ENCODE measurements around the gene EMD. TPM values are rescaled to one million over a fixed set of nuclear protein-coding genes. Genes with fewer than 3 reads are reported as not detected.
"Not testable (repeated sequence)": the region's sequence is repeated elsewhere in the genome, so short reads cannot be mapped to it uniquely, and the experiment has no call there.

Gene EMD
- total RNA-seq, 1 donor from 2014 or later, result 18.3 TPM

DNA sequence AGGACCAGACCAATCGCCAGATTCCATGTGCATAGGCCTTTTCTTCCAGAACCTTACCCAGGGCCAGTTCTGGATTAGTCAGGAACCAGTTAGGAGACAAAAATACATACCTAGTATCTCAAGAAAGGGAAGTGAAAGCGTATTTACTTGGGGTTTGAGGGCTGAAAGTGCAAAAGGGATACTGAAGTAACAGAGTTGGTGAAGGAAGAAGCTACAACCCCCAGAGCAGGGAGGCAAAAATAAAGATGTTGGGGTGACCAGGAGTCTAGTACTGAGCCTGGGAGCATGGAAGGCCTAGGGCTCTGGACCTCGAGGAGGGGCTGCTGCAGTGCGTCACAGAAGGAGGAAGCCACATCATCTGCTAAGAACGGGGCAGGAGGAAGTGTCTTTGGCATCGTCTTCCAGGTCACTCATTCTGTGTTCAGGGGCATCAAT is 45.2 kb upstream of the EMD start:
- Mint-ChIP-seq H3K27me3 (ENCODE audit: insufficient read depth, low read depth) (peaks cover 11% of the 10 kb centered on the region), H3K36me3 (no peaks in the 10 kb centered on the region), H3K4me3 (no peak overlapping the region), H3K27ac (no peak overlapping the region), H3K4me1 (peaks cover 18% of the 10 kb centered on the region), H3K9me3 (peaks cover 14% of the 10 kb centered on the region)
- no peak overlapping the region for H2AFZ ChIP-seq (replicated peaks)
- H3K27me3 ChIP-seq, result no peaks in the 10 kb centered on the region
- TF ChIP-seq EZH2phosphoT487 (IDR thresholded peaks at IDR 0.05) (no peak), EZH2 (IDR thresholded peaks at IDR 0.05) (no peak)
- TF ChIP-seq, protein P1, sequence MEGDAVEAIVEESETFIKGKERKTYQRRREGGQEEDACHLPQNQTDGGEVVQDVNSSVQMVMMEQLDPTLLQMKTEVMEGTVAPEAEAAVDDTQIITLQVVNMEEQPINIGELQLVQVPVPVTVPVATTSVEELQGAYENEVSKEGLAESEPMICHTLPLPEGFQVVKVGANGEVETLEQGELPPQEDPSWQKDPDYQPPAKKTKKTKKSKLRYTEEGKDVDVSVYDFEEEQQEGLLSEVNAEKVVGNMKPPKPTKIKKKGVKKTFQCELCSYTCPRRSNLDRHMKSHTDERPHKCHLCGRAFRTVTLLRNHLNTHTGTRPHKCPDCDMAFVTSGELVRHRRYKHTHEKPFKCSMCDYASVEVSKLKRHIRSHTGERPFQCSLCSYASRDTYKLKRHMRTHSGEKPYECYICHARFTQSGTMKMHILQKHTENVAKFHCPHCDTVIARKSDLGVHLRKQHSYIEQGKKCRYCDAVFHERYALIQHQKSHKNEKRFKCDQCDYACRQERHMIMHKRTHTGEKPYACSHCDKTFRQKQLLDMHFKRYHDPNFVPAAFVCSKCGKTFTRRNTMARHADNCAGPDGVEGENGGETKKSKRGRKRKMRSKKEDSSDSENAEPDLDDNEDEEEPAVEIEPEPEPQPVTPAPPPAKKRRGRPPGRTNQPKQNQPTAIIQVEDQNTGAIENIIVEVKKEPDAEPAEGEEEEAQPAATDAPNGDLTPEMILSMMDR (IDR thresholded peaks at IDR 0.05), result no peak
- H3F3A ChIP-seq (ENCODE audit: low read depth), result peaks cover 3% of the 10 kb centered on the region
- no peak overlapping the region for H3K27ac ChIP-seq
- H3K9me3 ChIP-seq (ENCODE audit: low read depth), result no peaks in the 10 kb centered on the region
- no peaks in the 10 kb centered on the region for H3K36me3 ChIP-seq
- H3K9ac ChIP-seq, result no peak overlapping the region
- peaks cover 6% of the 10 kb centered on the region for H3K4me1 ChIP-seq
- H4K20me1 ChIP-seq (ENCODE audit: low read depth), result no peaks in the 10 kb centered on the region
- no peak for DNase-seq (ENCODE audit: low spot score)
- H3K4me2 ChIP-seq, result no peak overlapping the region
- no peaks in the 10 kb centered on the region for H3K79me2 ChIP-seq (ENCODE audit: low read depth)
- H3K4me3 ChIP-seq, result no peak overlapping the region

DNA sequence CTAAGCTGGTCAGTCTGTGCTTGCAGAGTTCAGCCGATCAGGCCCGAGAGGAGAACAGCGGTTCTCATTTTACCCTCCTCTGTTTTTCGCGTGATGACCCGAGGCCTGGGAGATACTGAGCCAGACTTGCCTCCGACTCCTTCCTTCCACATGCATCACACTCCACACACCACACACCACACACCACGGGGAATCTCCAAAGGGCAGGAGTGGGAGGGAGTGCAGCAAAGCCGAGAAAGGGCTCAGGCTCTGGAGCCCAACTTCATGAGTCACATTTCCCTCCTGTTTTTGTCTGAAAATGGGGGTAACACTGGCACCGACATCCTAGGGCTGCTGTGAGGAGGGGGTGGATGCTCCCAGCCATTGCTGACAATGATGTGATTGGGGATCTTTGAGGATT is 44.6 kb upstream of the EMD start:
- H3K9me3 Mint-ChIP-seq, result peaks cover 14% of the 10 kb centered on the region
- TF ChIP-seq, protein P1 (IDR thresholded peaks at IDR 0.05), result no peak
- TF ChIP-seq EZH2 (IDR thresholded peaks at IDR 0.05) (no peak), EZH2phosphoT487 (IDR thresholded peaks at IDR 0.05) (no peak)
- no peaks in the 10 kb centered on the region for H3F3A ChIP-seq (ENCODE audit: low read depth)
- H3K27me3 Mint-ChIP-seq (ENCODE audit: insufficient read depth, low read depth), result peaks cover 11% of the 10 kb centered on the region
- no peaks in the 10 kb centered on the region for H3K36me3 ChIP-seq
- H3K36me3 Mint-ChIP-seq, result no peaks in the 10 kb centered on the region
- no peaks in the 10 kb centered on the region for H3K79me2 ChIP-seq (ENCODE audit: low read depth)
- peaks cover under 1% of the 10 kb centered on the region for H3K4me1 ChIP-seq
- no peak overlapping the region for H3K27ac ChIP-seq
- peaks cover 11% of the 10 kb centered on the region for H3K4me1 Mint-ChIP-seq
- peak overlapping the region; percentile 55 for H3K4me3 Mint-ChIP-seq
- H4K20me1 ChIP-seq (ENCODE audit: low read depth), result no peaks in the 10 kb centered on the region
- H3K4me3 ChIP-seq, result no peak overlapping the region
- H3K27ac Mint-ChIP-seq, result no peak overlapping the region
- H3K9ac ChIP-seq, result no peak overlapping the region
- H3K9me3 ChIP-seq (ENCODE audit: low read depth), result no peaks in the 10 kb centered on the region
- no peak for DNase-seq (ENCODE audit: low spot score)
- no peak overlapping the region for H2AFZ ChIP-seq (replicated peaks)
- no peak overlapping the region for H3K4me2 ChIP-seq
- H3K27me3 ChIP-seq, result no peaks in the 10 kb centered on the region

DNA sequence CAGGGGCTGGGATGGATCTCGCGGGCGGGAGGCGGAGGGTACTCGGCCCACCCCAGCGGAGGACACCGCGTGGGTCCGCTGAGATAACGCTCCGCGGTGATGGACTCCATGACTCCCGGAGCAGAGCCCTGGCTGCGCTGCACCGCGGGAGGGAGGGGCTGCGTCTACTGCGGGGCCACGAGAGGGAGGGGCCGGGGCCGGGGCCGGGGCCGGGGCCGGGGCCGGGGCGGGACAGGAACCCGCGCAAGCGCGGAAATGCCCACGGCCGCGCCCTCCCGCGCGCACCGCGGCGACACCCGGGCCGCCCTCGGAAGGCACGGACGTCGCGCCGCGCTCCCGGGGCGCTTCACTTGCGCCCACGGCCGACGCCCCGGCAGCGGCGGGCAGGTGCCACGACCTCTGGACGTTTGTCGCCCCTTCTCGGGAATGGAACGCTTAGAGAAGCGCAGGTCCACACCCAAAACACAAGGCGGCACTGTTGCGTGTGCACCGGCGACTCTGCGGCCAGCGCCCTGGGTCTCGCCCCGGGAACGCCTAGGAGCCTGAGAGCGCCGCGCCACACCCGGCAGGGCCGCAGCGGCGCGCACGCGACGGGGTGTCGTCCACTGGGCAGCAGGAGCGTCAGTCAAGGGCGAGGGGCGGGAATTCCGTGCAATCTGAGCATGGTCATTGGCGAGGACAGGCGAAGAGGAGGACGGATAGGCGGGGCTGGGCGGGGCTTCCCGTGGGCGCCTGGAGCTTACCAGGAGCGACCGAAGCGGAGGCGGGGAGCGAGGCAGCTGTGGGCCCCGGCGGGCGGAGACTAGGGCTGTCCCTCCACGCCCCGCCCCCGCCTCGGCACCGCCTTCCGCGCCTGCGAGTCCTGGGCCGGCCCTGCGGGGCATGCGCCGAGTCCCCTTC is 37.4 kb upstream of the EMD start:
- not testable (repeated sequence) for H3K4me3 ChIP-seq; H3F3A ChIP-seq (ENCODE audit: low read depth); H3K9me3 ChIP-seq (ENCODE audit: low read depth)

DNA sequence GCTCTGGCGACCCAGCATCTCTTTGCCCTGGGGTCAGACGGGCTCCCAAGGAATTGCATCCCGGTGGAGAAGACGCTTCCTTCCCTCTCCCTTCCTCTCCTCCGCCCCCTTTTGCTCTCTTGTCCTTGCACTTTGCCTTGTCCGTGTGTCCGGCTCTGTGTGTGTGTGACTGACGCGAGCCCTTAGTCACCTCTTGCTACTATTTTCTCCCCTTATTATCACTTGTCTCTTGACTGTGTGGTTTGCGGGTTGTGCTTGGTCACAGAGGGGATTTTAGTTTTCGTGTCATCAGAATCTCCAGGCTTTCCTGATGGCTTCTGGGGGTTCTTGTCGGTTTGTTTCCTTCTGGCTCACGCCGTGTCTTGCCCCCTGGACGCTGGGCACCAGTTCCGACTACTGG is 36.0 kb upstream of the EMD start:
- H3K4me2 ChIP-seq; DNase-seq (ENCODE audit: low spot score); H3F3A ChIP-seq (ENCODE audit: low read depth); H3K36me3 ChIP-seq; H3K4me3 ChIP-seq; H3K27ac Mint-ChIP-seq; H3K27ac ChIP-seq; H3K27me3 ChIP-seq; H3K4me3 Mint-ChIP-seq; H4K20me1 ChIP-seq (ENCODE audit: low read depth); H3K9me3 Mint-ChIP-seq; H2AFZ ChIP-seq (replicated peaks); H3K4me1 ChIP-seq; H3K27me3 Mint-ChIP-seq (ENCODE audit: insufficient read depth, low read depth); H3K9ac ChIP-seq; H3K4me1 Mint-ChIP-seq; H3K9me3 ChIP-seq (ENCODE audit: low read depth); H3K36me3 Mint-ChIP-seq; H3K79me2 ChIP-seq (ENCODE audit: low read depth): not testable (repeated sequence)

More for the DNA sequence above, 37.4 kb upstream of the EMD start:
- DNase-seq (ENCODE audit: low spot score); H3K9ac ChIP-seq; H3K4me3 Mint-ChIP-seq; H4K20me1 ChIP-seq (ENCODE audit: low read depth); H3K9me3 Mint-ChIP-seq; H3K79me2 ChIP-seq (ENCODE audit: low read depth); H3K4me2 ChIP-seq; H3K27ac ChIP-seq; H3K27me3 Mint-ChIP-seq (ENCODE audit: insufficient read depth, low read depth); H3K4me1 ChIP-seq; H3K27ac Mint-ChIP-seq; H3K36me3 ChIP-seq; H3K36me3 Mint-ChIP-seq; H2AFZ ChIP-seq (replicated peaks); H3K27me3 ChIP-seq; H3K4me1 Mint-ChIP-seq: not testable (repeated sequence)

DNA sequence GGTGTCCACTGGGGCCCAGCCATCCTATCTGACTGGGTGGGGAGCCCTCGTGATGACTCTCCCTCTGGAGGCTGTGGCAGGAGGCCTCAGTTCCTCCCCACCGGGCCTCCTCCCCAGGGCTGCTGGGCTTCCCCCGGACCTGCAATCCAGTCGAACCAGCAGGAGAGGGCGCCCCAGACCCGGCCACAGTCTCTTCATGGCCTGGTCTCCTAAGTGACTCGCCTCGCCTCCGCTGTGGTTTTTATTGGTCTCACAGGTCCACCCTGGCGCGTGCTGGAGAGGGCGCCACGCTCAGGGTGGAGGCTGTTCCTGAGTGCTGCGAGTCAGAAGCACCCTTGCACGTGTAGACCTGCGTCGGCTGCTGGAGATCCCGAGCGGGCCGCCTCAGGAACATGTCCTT is 35.5 kb upstream of the EMD start:
- H3K4me1 ChIP-seq, H3K4me3 Mint-ChIP-seq: not testable (repeated sequence)

More for the DNA sequence above, 35.5 kb upstream of the EMD start:
- not testable (repeated sequence) for H3K9me3 ChIP-seq (ENCODE audit: low read depth); H3K27ac Mint-ChIP-seq; H3K79me2 ChIP-seq (ENCODE audit: low read depth); H3K27ac ChIP-seq; H3F3A ChIP-seq (ENCODE audit: low read depth); H3K36me3 Mint-ChIP-seq; H3K27me3 ChIP-seq; H3K4me2 ChIP-seq; H2AFZ ChIP-seq (replicated peaks); DNase-seq (ENCODE audit: low spot score); H3K4me1 Mint-ChIP-seq; H3K36me3 ChIP-seq; H3K27me3 Mint-ChIP-seq (ENCODE audit: insufficient read depth, low read depth); H3K9ac ChIP-seq; H3K4me3 ChIP-seq; H3K9me3 Mint-ChIP-seq; H4K20me1 ChIP-seq (ENCODE audit: low read depth)

Measured in neural progenitor cell (in vitro differentiated cells).